NCI-H187 treated with DMSO at 0.1 percent for 48 hours (cell line): Measurements from ENCODE around the gene SCARB1.

Experiments used
- DNase-seq: peaks from one replicate; lab custom pipeline; 2025; lab: John Stamatoyannopoulos, UW

The SCARB1 gene

DNA sequence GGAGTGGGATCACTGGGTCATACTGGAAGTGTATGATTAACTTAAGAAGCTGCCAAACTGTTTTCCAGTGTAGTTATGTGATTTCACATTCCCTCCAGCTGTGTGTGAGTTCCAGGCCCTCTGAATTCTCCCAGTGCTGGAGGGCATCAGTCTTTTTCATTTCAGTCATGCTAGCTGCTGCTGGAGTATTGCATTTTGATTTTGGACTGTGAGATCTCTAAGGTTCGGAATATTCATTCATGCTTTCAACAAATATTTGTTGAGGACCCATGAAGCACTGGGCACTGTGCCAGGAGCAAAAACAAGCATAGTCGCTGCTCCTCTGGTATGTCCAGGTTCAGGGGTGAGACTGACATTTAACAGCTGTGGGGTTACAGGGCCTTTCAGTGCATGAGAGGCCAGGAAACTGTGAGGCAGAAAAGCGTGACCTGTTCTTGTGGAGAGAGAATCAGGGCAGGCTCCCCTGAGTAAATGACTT lies 133.2 kb downstream of the SCARB1 start:
- no peak for DNase-seq

DNA sequence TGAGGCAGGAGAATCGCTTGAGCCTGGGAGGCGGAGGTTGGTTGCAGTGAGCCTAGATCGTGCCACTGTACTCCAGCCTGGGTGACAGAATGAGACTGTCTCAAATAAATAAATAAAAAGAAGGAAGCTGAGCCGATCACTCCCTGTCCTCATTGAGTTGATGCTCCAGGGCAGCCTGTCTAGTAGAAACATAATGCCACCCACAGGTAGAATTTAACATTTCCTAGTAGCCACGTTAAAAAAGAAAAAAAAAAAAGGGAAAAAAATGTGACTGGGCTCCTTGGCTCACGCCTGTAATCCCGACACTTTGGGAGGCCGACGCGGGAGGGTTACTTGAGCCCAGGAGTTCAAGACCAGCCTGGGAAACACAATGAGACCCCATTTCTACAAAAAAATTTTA lies 135.7 kb downstream of the SCARB1 start:
- no peak for DNase-seq

DNA sequence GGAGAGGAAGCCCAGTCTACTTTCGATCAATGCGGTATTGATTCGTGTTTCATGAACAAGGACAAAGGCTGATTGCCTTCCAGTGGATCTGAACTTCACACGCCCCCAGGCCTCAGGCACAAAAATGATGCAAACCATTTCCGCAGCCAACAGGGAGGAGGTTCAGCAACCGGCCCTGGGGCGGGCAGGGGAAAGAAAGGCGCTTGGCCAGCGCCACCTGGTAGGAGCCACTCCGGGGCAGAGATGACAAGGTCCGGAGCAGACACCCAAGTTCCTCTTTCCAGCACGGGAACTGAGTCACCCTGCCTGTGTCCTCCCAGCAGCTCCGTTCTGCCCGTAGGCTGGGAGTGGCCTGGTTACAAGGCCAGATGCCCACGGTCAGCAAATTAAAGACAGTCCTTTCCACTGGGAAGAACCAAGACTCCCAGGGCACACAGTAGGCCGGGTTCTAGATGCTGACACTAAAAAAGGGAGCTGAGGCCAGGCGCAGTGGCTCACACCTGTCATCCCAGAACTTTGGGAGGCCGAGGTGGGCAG lies 136.3 kb downstream of the SCARB1 start:
- no peak for DNase-seq
